Fibroblast of pulmonary artery (primary cell): ENCODE data around the gene SUMF1.

Experiments used
- DNase-seq: peaks from one replicate; pipeline ENCODE4 v3.0.0-alpha.2; 2010; ENCODE audit warnings: low read depth
- H3K4me3 ChIP-seq: replicated peaks from 2 replicates; pipeline ENCODE4 v1.5.1; 2011; ENCODE audit warnings: low read depth, mild to moderate bottlenecking, control low read depth, low read length, moderate library complexity
- CTCF ChIP-seq: IDR thresholded peaks from 2 replicates; pipeline ENCODE4 v1.5.1; 2011; ENCODE audit warnings: mild to moderate bottlenecking, control low read depth, low read length, inconsistent platforms; ENCODE audit errors: missing control alignments

The SUMF1 gene

GRCh38 chr3:4440951-4441350 lies 26.1 kb downstream of the SUMF1 start:
- no peak for DNase-seq
- no peak for TF ChIP-seq CTCF
- no peak overlapping the region for H3K4me3 ChIP-seq

GRCh38 chr3:4438296-4438695 lies 28.8 kb downstream of the SUMF1 start:
- no peak for TF ChIP-seq CTCF
- no peak for DNase-seq
- no peak overlapping the region for H3K4me3 ChIP-seq

GRCh38 chr3:4432259-4432658 lies 34.8 kb downstream of the SUMF1 start:
- DNase-seq = no peak
- no peak for TF ChIP-seq CTCF
- H3K4me3 ChIP-seq = no peak overlapping the region

GRCh38 chr3:4429648-4430350 lies 37.3 kb downstream of the SUMF1 start:
- TF ChIP-seq CTCF = no peak
- no peak overlapping the region for H3K4me3 ChIP-seq
- DNase-seq = no peak

- no peak for TF ChIP-seq CTCF
- peak; percentile 92 for DNase-seq
- no peak overlapping the region for H3K4me3 ChIP-seq
Measured at GRCh38 chr3:4426782-4427344, 40.2 kb downstream of the SUMF1 start.

GRCh38 chr3:4426261-4426781 lies 40.7 kb downstream of the SUMF1 start:
- peak; percentile 30 for DNase-seq
- no peak for TF ChIP-seq CTCF
- H3K4me3 ChIP-seq = no peak overlapping the region

GRCh38 chr3:4425707-4426106 lies 41.4 kb downstream of the SUMF1 start:
- no peak for DNase-seq
- no peak overlapping the region for H3K4me3 ChIP-seq
- TF ChIP-seq CTCF = no peak
